Immature natural killer cell (primary cell): ENCODE measurements around the gene ALS2CL. TPM values are rescaled to one million over a fixed set of nuclear protein-coding genes. Genes with fewer than 3 reads are reported as not detected.

Experiments
- DNase-seq, 3 donors: peaks; one replicate each; pipeline ENCODE4 v3.0.0; 2022; ENCODE audit warnings: mixed read lengths in 1 of 3
- H3K27ac Mint-ChIP-seq, 6 donors: one replicate each; pipeline ENCODE4 v1.8.0; 2020; ENCODE audit warnings: mixed read lengths in 6 of 6, mild to moderate bottlenecking in 5 of 6, inconsistent platforms in 4 of 6, moderate library complexity in 3 of 6
- H3K27me3 Mint-ChIP-seq, 3 donors: one replicate each; pipeline ENCODE4 v1.8.0; 2020 to 2021; ENCODE audit warnings: low read depth in 3 of 3, mild to moderate bottlenecking in 3 of 3, mixed read lengths in 3 of 3, moderate library complexity in 3 of 3, inconsistent platforms in 1 of 3
- H3K36me3 Mint-ChIP-seq, 3 donors: one replicate each; pipeline ENCODE4 v1.8.0; 2020; ENCODE audit warnings: mixed read lengths in 3 of 3, inconsistent platforms in 2 of 3, mild to moderate bottlenecking in 2 of 3
- H3K4me1 Mint-ChIP-seq, 2 donors: one replicate each; pipeline ENCODE4 v1.8.0; 2020; ENCODE audit warnings: inconsistent platforms in 2 of 2, mild to moderate bottlenecking in 2 of 2, mixed read lengths in 2 of 2, moderate library complexity in 1 of 2
- H3K4me3 Mint-ChIP-seq, 5 donors: one replicate each; pipeline ENCODE4 v1.8.0; 2020; ENCODE audit warnings: mild to moderate bottlenecking in 5 of 5, mixed read lengths in 5 of 5, inconsistent platforms in 3 of 5, moderate library complexity in 3 of 5
- H3K9me3 Mint-ChIP-seq, 6 donors: one replicate each; pipeline ENCODE4 v1.8.0; 2020; ENCODE audit warnings: mild to moderate bottlenecking in 6 of 6, mixed read lengths in 6 of 6, inconsistent platforms in 4 of 6, moderate library complexity in 3 of 6
- polyA plus RNA-seq, 3 donors: library from polyadenylated mRNA; unstranded; fragments of 300-500 nt; fragmentation: Illumina TruSeq; gene quantifications; one replicate each; pipeline ENCODE4 v1.2.3, GENCODE V29; 2021

ALS2CL gene
- polyA plus RNA-seq, 3 donors from 2014 or later: not detected

DNA sequence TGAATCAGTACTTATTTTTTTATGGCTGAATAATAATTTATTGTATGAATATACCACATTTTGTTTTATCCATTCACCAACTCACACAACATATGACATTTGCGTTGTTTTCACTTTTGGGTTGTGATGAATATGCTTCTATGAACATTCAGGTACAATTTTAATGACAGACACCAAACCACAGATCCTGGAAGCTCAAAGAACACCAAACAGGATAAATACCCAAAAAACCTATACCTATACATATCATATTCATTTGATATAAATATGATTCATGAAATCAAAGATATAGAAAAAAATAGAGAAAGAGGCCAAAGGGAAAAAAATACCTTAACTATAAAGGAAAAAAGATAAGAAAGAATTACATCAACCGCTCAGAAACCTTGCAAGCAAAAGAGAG is 45.4 kb downstream of the ALS2CL start:
- no peak overlapping the region for H3K27ac Mint-ChIP-seq
- DNase-seq: no peak
- H3K4me3 Mint-ChIP-seq: no peak overlapping the region
- peaks cover 4 to 8% (median 5%) of the 10 kb centered on the region in 3 donors for H3K27me3 Mint-ChIP-seq
- H3K4me1 Mint-ChIP-seq: no peaks in the 10 kb centered on the region
- peaks cover 0 to 3% (median 0%) of the 10 kb centered on the region in 6 donors for H3K9me3 Mint-ChIP-seq
- peaks cover 0 to 5% (median 0%) of the 10 kb centered on the region in 3 donors for H3K36me3 Mint-ChIP-seq

- H3K4me1 Mint-ChIP-seq: no peaks in the 10 kb centered on the region
- DNase-seq: no peak
- H3K36me3 Mint-ChIP-seq: peaks cover 0 to 5% (median 0%) of the 10 kb centered on the region in 3 donors
- H3K27ac Mint-ChIP-seq: no peak overlapping the region
- peaks cover 0 to 3% (median 0%) of the 10 kb centered on the region in 6 donors for H3K9me3 Mint-ChIP-seq
- peaks cover 4 to 7% (median 5%) of the 10 kb centered on the region in 3 donors for H3K27me3 Mint-ChIP-seq
- H3K4me3 Mint-ChIP-seq: no peak overlapping the region
These were observed 46.8 kb downstream of the ALS2CL start for GRCh38 chr3:46646700-46647099.

GRCh38 chr3:46643701-46644100 is 49.8 kb downstream of the ALS2CL start:
- H3K27ac Mint-ChIP-seq: no peak overlapping the region
- peaks cover 3 to 18% (median 9%) of the 10 kb centered on the region in 6 donors for H3K9me3 Mint-ChIP-seq
- H3K36me3 Mint-ChIP-seq: peaks cover 0 to 9% (median 7%) of the 10 kb centered on the region in 3 donors
- DNase-seq: no peak
- H3K4me1 Mint-ChIP-seq: no peaks in the 10 kb centered on the region
- H3K27me3 Mint-ChIP-seq: peaks cover 4 to 21% (median 8%) of the 10 kb centered on the region in 3 donors
- H3K4me3 Mint-ChIP-seq: no peak overlapping the region

DNA sequence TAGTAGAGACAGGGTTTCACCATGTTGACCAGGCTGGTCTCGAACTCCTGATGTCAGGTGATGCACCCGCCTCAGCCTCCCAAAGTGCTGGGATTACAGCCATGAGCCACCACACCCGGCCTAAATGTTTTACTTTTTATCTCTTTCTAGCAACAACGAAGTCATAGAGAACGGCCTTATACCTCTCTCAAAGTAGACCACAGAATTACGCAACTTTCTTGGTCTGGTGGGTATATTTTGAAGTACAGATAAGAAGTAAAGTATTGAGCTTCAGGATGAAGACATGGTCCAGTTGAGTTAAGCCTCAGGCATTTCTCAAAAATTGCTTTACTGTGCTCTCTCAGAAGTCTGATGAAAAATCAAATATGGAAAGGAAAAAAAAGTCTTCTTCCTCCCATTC is 50.5 kb downstream of the ALS2CL start:
- Mint-ChIP-seq H3K36me3 (peaks cover 0 to 9% (median 7%) of the 10 kb centered on the region in 3 donors), H3K4me1 (no peaks in the 10 kb centered on the region), H3K27me3 (peaks cover 4 to 21% (median 8%) of the 10 kb centered on the region in 3 donors), H3K9me3 (peaks cover 3 to 18% (median 9%) of the 10 kb centered on the region in 6 donors), H3K4me3 (no peak overlapping the region), H3K27ac (no peak overlapping the region)
- DNase-seq: no peak

GRCh38 chr3:46640927-46641326 is 52.6 kb downstream of the ALS2CL start:
- H3K27ac Mint-ChIP-seq: no peak overlapping the region
- peaks cover 4 to 21% (median 5%) of the 10 kb centered on the region in 3 donors for H3K27me3 Mint-ChIP-seq
- H3K36me3 Mint-ChIP-seq: peaks cover 0 to 9% (median 7%) of the 10 kb centered on the region in 3 donors
- DNase-seq: no peak
- H3K4me3 Mint-ChIP-seq: no peak overlapping the region
- H3K9me3 Mint-ChIP-seq: peaks cover 3 to 18% (median 8%) of the 10 kb centered on the region in 6 donors
- H3K4me1 Mint-ChIP-seq: no peaks in the 10 kb centered on the region

- H3K27me3 Mint-ChIP-seq: peaks cover 4 to 21% (median 9%) of the 10 kb centered on the region in 3 donors
- H3K9me3 Mint-ChIP-seq: peaks cover 3 to 18% (median 8%) of the 10 kb centered on the region in 6 donors
- no peak overlapping the region for H3K27ac Mint-ChIP-seq
- H3K36me3 Mint-ChIP-seq: peaks cover 0 to 9% (median 7%) of the 10 kb centered on the region in 3 donors
- no peak overlapping the region for H3K4me3 Mint-ChIP-seq
- DNase-seq: no peak
- H3K4me1 Mint-ChIP-seq: no peaks in the 10 kb centered on the region
These were observed 54.3 kb downstream of the ALS2CL start for GRCh38 chr3:46639221-46639620.

- Mint-ChIP-seq H3K27me3 (peaks cover 3 to 6% (median 4%) of the 10 kb centered on the region in 3 donors), H3K4me1 (peaks cover 5% of the 10 kb centered on the region in 2 donors), H3K9me3 (peaks cover 0 to 4% (median 0%) of the 10 kb centered on the region in 6 donors), H3K4me3 (no peak overlapping the region), H3K36me3 (no peaks in the 10 kb centered on the region), H3K27ac (no peak overlapping the region)
- DNase-seq: no peak
These were observed 58.6 kb downstream of the ALS2CL start for GRCh38 chr3:46634856-46635255.

- H3K4me3 Mint-ChIP-seq: no peak overlapping the region
- no peaks in the 10 kb centered on the region for H3K36me3 Mint-ChIP-seq
- H3K27ac Mint-ChIP-seq: no peak overlapping the region
- no peak for DNase-seq
- no peaks in the 10 kb centered on the region for H3K9me3 Mint-ChIP-seq
- peaks cover 6 to 12% of the 10 kb centered on the region in 2 donors for H3K4me1 Mint-ChIP-seq
- H3K27me3 Mint-ChIP-seq: peaks cover 3 to 6% (median 4%) of the 10 kb centered on the region in 3 donors
These were observed 60.7 kb downstream of the ALS2CL start for GRCh38 chr3:46632792-46633191.

DNA sequence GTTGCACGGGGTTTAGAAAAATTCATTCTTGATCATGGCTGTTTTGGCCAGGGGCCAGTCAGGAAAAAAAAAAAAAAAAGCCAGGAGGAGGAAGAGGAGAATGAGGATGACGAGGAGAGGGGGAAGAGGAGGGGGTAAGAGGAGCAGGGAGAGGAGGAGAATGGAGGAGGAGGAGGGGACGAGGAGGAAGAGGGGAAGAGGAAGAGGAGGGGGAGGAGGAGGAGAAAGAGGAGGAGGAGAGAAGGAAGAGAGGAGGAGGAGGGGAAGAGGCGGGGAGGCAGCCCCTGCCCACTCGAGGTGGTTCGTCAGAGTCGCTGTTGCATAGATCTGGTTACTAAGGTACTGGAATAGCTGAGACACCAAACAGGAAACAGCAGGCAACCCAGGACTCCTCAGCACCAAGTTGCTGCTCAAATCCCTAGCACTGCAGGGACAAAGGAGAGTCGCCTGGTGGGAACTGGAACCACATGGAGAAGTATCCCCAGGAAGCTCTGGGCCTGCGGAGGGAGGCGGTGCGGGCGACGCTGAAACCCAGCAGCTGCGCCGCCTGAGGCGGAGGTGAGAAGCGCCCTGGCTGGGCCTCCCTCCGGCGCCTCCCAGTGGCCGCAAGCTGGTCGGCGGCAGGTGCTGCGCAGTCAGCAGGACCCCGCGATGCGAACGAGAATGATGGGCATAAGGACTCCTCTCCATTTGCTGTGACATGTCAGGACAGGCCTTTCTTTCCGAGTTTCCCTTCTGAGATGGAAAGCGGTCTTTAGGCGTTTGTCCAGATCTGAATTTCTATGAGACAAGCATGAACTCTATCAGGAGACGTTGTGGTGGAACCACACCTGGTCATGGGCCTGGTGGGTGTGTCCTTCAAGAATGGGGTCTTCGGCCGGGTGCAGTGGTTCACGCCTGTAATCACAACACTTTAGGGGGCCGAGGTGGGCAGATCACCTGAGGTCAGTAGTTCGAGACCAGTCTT is 63.6 kb downstream of the ALS2CL start:
- peak overlapping the region; percentile 27 to 77 (median 48) for H3K4me3 Mint-ChIP-seq
- no peaks in the 10 kb centered on the region for H3K9me3 Mint-ChIP-seq
- DNase-seq: peak; percentile 61 to 72 (median 69)
- H3K27ac Mint-ChIP-seq: peak overlapping the region in 2 of 6 donors; percentile 45 to 68
- H3K4me1 Mint-ChIP-seq: peaks cover 6 to 12% of the 10 kb centered on the region in 2 donors
- H3K27me3 Mint-ChIP-seq: peaks cover 3 to 6% (median 4%) of the 10 kb centered on the region in 3 donors
- H3K36me3 Mint-ChIP-seq: no peaks in the 10 kb centered on the region

GRCh38 chr3:46628901-46629369 is 64.5 kb downstream of the ALS2CL start:
- no peak for DNase-seq
- no peaks in the 10 kb centered on the region for H3K36me3 Mint-ChIP-seq
- H3K4me1 Mint-ChIP-seq: peaks cover 6 to 12% of the 10 kb centered on the region in 2 donors
- H3K9me3 Mint-ChIP-seq: no peaks in the 10 kb centered on the region
- peak overlapping the region in 1 of 6 donors; percentile 35 for H3K27ac Mint-ChIP-seq
- H3K27me3 Mint-ChIP-seq: peaks cover 2 to 9% (median 3%) of the 10 kb centered on the region in 3 donors
- H3K4me3 Mint-ChIP-seq: peak overlapping the region in 4 of 5 donors; percentile 36 to 77 (median 46)

DNA sequence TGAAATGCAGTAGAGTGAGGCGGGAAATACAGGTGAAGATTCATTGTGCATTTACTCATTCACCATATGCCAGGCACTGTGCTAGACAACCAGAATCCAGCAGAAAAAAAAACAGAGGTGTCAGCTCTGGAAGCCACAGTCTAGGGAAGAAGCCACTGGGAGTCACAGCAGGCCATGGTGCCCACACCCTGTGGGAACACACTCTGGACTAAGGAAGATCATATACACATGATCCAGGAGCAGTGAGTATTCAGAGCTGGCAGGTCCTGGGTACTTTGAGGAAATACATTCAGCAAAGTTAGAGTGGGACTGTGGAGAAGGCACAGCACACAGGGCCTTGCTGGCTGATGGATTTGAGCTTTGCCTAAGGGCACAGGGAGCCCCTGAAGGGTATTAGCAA is 66.4 kb downstream of the ALS2CL start:
- Mint-ChIP-seq H3K4me3 (no peak overlapping the region), H3K4me1 (peaks cover 6 to 12% of the 10 kb centered on the region in 2 donors), H3K36me3 (no peaks in the 10 kb centered on the region), H3K27ac (no peak overlapping the region), H3K9me3 (no peaks in the 10 kb centered on the region), H3K27me3 (peaks cover 4 to 10% (median 8%) of the 10 kb centered on the region in 3 donors)
- no peak for DNase-seq

GRCh38 chr3:46626039-46626438 is 67.4 kb downstream of the ALS2CL start:
- H3K27ac Mint-ChIP-seq: no peak overlapping the region
- no peak for DNase-seq
- H3K36me3 Mint-ChIP-seq: no peaks in the 10 kb centered on the region
- peaks cover 4 to 10% (median 8%) of the 10 kb centered on the region in 3 donors for H3K27me3 Mint-ChIP-seq
- no peaks in the 10 kb centered on the region for H3K9me3 Mint-ChIP-seq
- no peak overlapping the region for H3K4me3 Mint-ChIP-seq
- H3K4me1 Mint-ChIP-seq: peaks cover 6 to 12% of the 10 kb centered on the region in 2 donors

GRCh38 chr3:46624975-46625490 is 68.4 kb downstream of the ALS2CL start:
- H3K27ac Mint-ChIP-seq: no peak overlapping the region
- no peaks in the 10 kb centered on the region for H3K36me3 Mint-ChIP-seq
- H3K27me3 Mint-ChIP-seq: peaks cover 4 to 10% (median 8%) of the 10 kb centered on the region in 3 donors
- H3K4me1 Mint-ChIP-seq: peaks cover 2 to 8% of the 10 kb centered on the region in 2 donors
- H3K9me3 Mint-ChIP-seq: no peaks in the 10 kb centered on the region
- no peak overlapping the region for H3K4me3 Mint-ChIP-seq
- DNase-seq: no peak

GRCh38 chr3:46624533-46624932 is 68.9 kb downstream of the ALS2CL start:
- H3K27ac Mint-ChIP-seq: no peak overlapping the region
- H3K4me3 Mint-ChIP-seq: no peak overlapping the region
- peaks cover 0 to 5% of the 10 kb centered on the region in 2 donors for H3K4me1 Mint-ChIP-seq
- H3K27me3 Mint-ChIP-seq: peaks cover 3 to 10% (median 8%) of the 10 kb centered on the region in 3 donors
- no peaks in the 10 kb centered on the region for H3K36me3 Mint-ChIP-seq
- DNase-seq: no peak
- H3K9me3 Mint-ChIP-seq: no peaks in the 10 kb centered on the region
